H1 (cell line): ENCODE results near the gene RECK. TPM values are rescaled to one million over a fixed set of nuclear protein-coding genes. Genes with fewer than 3 reads are reported as not detected.

Experiments used
- CTCF ChIA-PET: fragments of 300-600 bp; sonication (Branson Sonifier 250); formaldehyde crosslinking; loops from one replicate; lab custom pipeline; 2021; ENCODE audit not compliant: partially characterized antibody; lab: Charles Lee
- POLR2A ChIA-PET: fragments of 300-600 bp; sonication (Branson Sonifier 250); formaldehyde crosslinking; loops from one replicate; lab custom pipeline; 2021; ENCODE audit warnings: inconsistent platforms; ENCODE audit not compliant: partially characterized antibody; lab: Charles Lee
- DNase-seq, 2 experiments: peaks; one replicate each; pipeline versions ENCODE4 v3.0.0 to v3.0.0-alpha.2; 2010 to 2022; ENCODE audit warnings: low spot score in 2 of 2, low read depth in 1 of 2, mixed read lengths in 1 of 2
- FAIRE-seq: peaks from 2 replicates; lab custom pipeline; 2011; peaks lifted over from hg19 to GRCh38; lab: Jason Lieb, UNC
- H2AFZ ChIP-seq: 2 replicates; pipeline ENCODE4 v1.8.1; 2012; ENCODE audit warnings: low read length, inconsistent platforms
- H2AK5ac ChIP-seq: 2 replicates; pipeline ENCODE4 v1.6.1; 2013; ENCODE audit warnings: low read depth, low read length
- H2BK120ac ChIP-seq: replicated peaks from 2 replicates; pipeline ENCODE3; 2013; ENCODE audit warnings: low read depth, low read length, inconsistent platforms
- H2BK12ac ChIP-seq: 2 replicates; pipeline ENCODE4 v1.6.1; 2013; ENCODE audit warnings: low read depth, low read length
- H2BK15ac ChIP-seq: 2 replicates; pipeline ENCODE4 v1.6.1; 2013; ENCODE audit warnings: low read length
- H2BK20ac ChIP-seq: 2 replicates; pipeline ENCODE4 v1.6.1; 2013; ENCODE audit warnings: low read length
- H2BK5ac ChIP-seq: 2 replicates; pipeline ENCODE4 v1.6.1; 2013; ENCODE audit warnings: low read depth, low read length
- H3K14ac ChIP-seq: 2 replicates; pipeline ENCODE4 v1.6.1; 2013; ENCODE audit warnings: inconsistent platforms; ENCODE audit not compliant: insufficient read length
- H3K18ac ChIP-seq: 2 replicates; pipeline ENCODE4 v1.6.1; 2013; ENCODE audit warnings: low read length; ENCODE audit errors: extremely low read depth
- H3K23ac ChIP-seq: 2 replicates; pipeline ENCODE4 v1.6.1; 2013; ENCODE audit warnings: inconsistent platforms; ENCODE audit not compliant: insufficient read length
- H3K23me2 ChIP-seq: 2 replicates; pipeline ENCODE4 v1.6.1; 2013; ENCODE audit warnings: low read depth, low read length
- H3K27ac ChIP-seq: 2 replicates; pipeline ENCODE4 v1.6.1; 2011; ENCODE audit warnings: low read depth, low read length, inconsistent platforms
- H3K27me3 ChIP-seq, 4 experiments: replicated peaks in 1 of 4; 1 replicate in 1 of 4; 2 replicates in 3 of 4; pipeline versions ENCODE4 v1.6.1 to v1.8.1; 2011 to 2013; ENCODE audit warnings: low read length in 3 of 4, mild to moderate bottlenecking in 3 of 4, inconsistent platforms in 2 of 4, mixed read lengths in 2 of 4, moderate library complexity in 1 of 4; ENCODE audit not compliant: control insufficient read depth in 3 of 4, insufficient read depth in 3 of 4; ENCODE audit errors: extremely low read depth in 1 of 4
- H3K36me3 ChIP-seq, 4 experiments: 2 replicates each; pipeline versions ENCODE4 v1.6.1 to v1.8.1; 2011 to 2013; ENCODE audit warnings: mild to moderate bottlenecking in 4 of 4, low read length in 3 of 4, moderate library complexity in 2 of 4, control low read depth in 1 of 4, inconsistent platforms in 1 of 4; ENCODE audit not compliant: insufficient read depth in 4 of 4, control insufficient read depth in 2 of 4
- H3K4ac ChIP-seq: replicated peaks from 2 replicates; pipeline ENCODE3; 2013; ENCODE audit warnings: low read length, low read depth, mixed read lengths, inconsistent platforms; ENCODE audit not compliant: insufficient read length
- H3K4me1 ChIP-seq, 4 experiments: replicated peaks in 1 of 4; 1 replicate in 1 of 4; 2 replicates in 3 of 4; pipeline versions ENCODE4 v1.6.1 to v1.8.1; 2011 to 2013; ENCODE audit warnings: low read length in 3 of 4, inconsistent platforms in 2 of 4, mixed read lengths in 1 of 4; ENCODE audit not compliant: insufficient read depth in 4 of 4, control insufficient read depth in 3 of 4
- H3K4me2 ChIP-seq, 2 experiments: 2 replicates each; pipeline versions ENCODE4 v1.6.1 to v1.8.1; 2011 to 2013; ENCODE audit warnings: low read depth in 2 of 2, low read length in 2 of 2, control low read depth in 1 of 2, inconsistent platforms in 1 of 2, mild to moderate bottlenecking in 1 of 2; ENCODE audit not compliant: insufficient read depth in 1 of 2
- H3K4me3 ChIP-seq, 4 experiments: fragments of 200-600, 300-600 bp in 1 of 4; sonication (generic), shearing (Covaris generic), sonication (Bioruptor Twin) in 1 of 4; 2 replicates each; pipeline versions ENCODE4 v1.5.1 to v1.8.1; 2011 to 2016; ENCODE audit warnings: low read length in 4 of 4, low read depth in 3 of 4, control low read depth in 2 of 4, inconsistent platforms in 2 of 4, mild to moderate bottlenecking in 2 of 4, mixed read lengths in 1 of 4, moderate library complexity in 1 of 4; ENCODE audit not compliant: insufficient read depth in 2 of 4; ENCODE audit errors: extremely low read depth in 1 of 4
- H3K56ac ChIP-seq: replicated peaks from 2 replicates; pipeline ENCODE3; 2013; ENCODE audit warnings: low read depth, mild to moderate bottlenecking, mixed read lengths, low read length, inconsistent platforms; ENCODE audit not compliant: insufficient read length
- H3K79me1 ChIP-seq: 2 replicates; pipeline ENCODE4 v1.6.1; 2013; ENCODE audit warnings: low read depth, low read length, control low read depth
- H3K79me2 ChIP-seq, 2 experiments: 2 replicates each; pipeline versions ENCODE4 v1.6.1 to v1.8.1; 2012 to 2013; ENCODE audit warnings: low read length in 2 of 2, mild to moderate bottlenecking in 2 of 2, inconsistent platforms in 1 of 2; ENCODE audit not compliant: insufficient read depth in 2 of 2, control insufficient read depth in 1 of 2
- H3K9ac ChIP-seq, 4 experiments: replicated peaks in 1 of 4; 1 replicate in 1 of 4; 2 replicates in 3 of 4; pipeline versions ENCODE4 v1.6.1 to v1.8.1; 2011 to 2013; ENCODE audit warnings: low read depth in 3 of 4, low read length in 3 of 4, control low read depth in 2 of 4, mild to moderate bottlenecking in 2 of 4, moderate library complexity in 2 of 4, inconsistent platforms in 1 of 4; ENCODE audit errors: extremely low read depth in 1 of 4
- H3K9me3 ChIP-seq, 2 experiments: 2 replicates each; pipeline versions ENCODE4 v1.6.1 to v1.8.1; 2012 to 2013; ENCODE audit warnings: mild to moderate bottlenecking in 2 of 2, moderate library complexity in 2 of 2, control low read depth in 1 of 2, inconsistent platforms in 1 of 2, low read depth in 1 of 2, low read length in 1 of 2, mixed read lengths in 1 of 2; ENCODE audit not compliant: insufficient read depth in 2 of 2
- H4K20me1 ChIP-seq, 2 experiments: replicated peaks in 1 of 2; 2 replicates each; pipeline versions ENCODE3 to v1.8.1; 2011 to 2013; ENCODE audit warnings: inconsistent platforms in 2 of 2, low read length in 2 of 2, mild to moderate bottlenecking in 1 of 2; ENCODE audit not compliant: insufficient read depth in 2 of 2, control insufficient read depth in 1 of 2
- H4K5ac ChIP-seq: 2 replicates; pipeline ENCODE4 v1.6.1; 2013; ENCODE audit warnings: low read length, low read depth, mixed read lengths, inconsistent platforms; ENCODE audit not compliant: insufficient read length
- H4K8ac ChIP-seq: 2 replicates; pipeline ENCODE4 v1.8.0; 2013; ENCODE audit warnings: mild to moderate bottlenecking, moderate library complexity, low read length, inconsistent platforms; ENCODE audit not compliant: insufficient read depth; ENCODE audit errors: extremely low read depth
- H4K91ac ChIP-seq: replicated peaks from 2 replicates; pipeline ENCODE3; 2013; ENCODE audit warnings: low read length, mixed read lengths, inconsistent platforms; ENCODE audit not compliant: insufficient read length
- CHD2 ChIP-seq: IDR thresholded peaks from 2 replicates; pipeline ENCODE4 v1.6.1; 2012; ENCODE audit warnings: low read length, improper control_type of control experiment
- POLR2A ChIP-seq, 2 experiments: IDR thresholded peaks; 1 replicate in 1 of 2; 2 replicates in 1 of 2; pipeline ENCODE4 v1.6.1; 2011; ENCODE audit warnings: low read depth in 2 of 2, low read length in 2 of 2, mild to moderate bottlenecking in 2 of 2; ENCODE audit errors: control extremely low read depth in 1 of 2
- SIN3A ChIP-seq, 2 experiments: IDR thresholded peaks in 1 of 2; conservative IDR thresholded peaks in 1 of 2; 2 replicates each; pipeline ENCODE4 v1.6.1; 2011 to 2012; ENCODE audit warnings: low read length in 2 of 2, improper control_type of control experiment in 1 of 2, low read depth in 1 of 2, mild to moderate bottlenecking in 1 of 2
- WGBS, 2 experiments: shearing (Covaris generic) in 1 of 2; methylation state at CpG; one replicate each; pipeline versions ENCODE4 v1.1.6 to v1.1.7; 2013 to 2015; ENCODE audit warnings: low lambda C conversion rate in 2 of 2, mixed read lengths in 2 of 2, inconsistent platforms in 1 of 2, low coverage in 1 of 2, missing lambda C conversion rate in 1 of 2; ENCODE audit not compliant: insufficient replicate concordance in 2 of 2, insufficient coverage in 1 of 2, insufficient read length in 1 of 2; ENCODE audit errors: extremely low coverage in 1 of 2, missing lambda C conversion rate in 1 of 2; 5-methylcytosine and 5-hydroxymethylcytosine counted together
- polyA plus RNA-seq, 7 experiments: library from polyadenylated mRNA; depleted of rRNA in 3 of 7; stranded (reverse) in 5 of 7; unstranded in 2 of 7; fragments of >200 nt in 5 of 7; fragments of 200-250 nt in 2 of 7; gene quantifications; 1 replicate in 5 of 7; 2 replicates in 1 of 7; 4 replicates in 1 of 7; pipeline versions ENCODE4 v1.2.1 to v1.2.3, GENCODE V29; 2011 to 2013; ENCODE audit warnings: missing spikeins in 2 of 7, mixed read lengths in 2 of 7
- total RNA-seq: library from RNA; stranded (reverse); fragmentation: NEBNext Ultra II Directional; extraction: Animal tissue kit (Norgen Biotek cat#: 25700); gene quantifications from 2 replicates; pipeline ENCODE4 v1.2.1, GENCODE V29; 2021

The RECK gene
- total and polyA plus RNA-seq, 2 of the 8 experiments (the other 6 are each of a cell fraction or from before 2014, with no cell fraction given): 5.4 to 9.8 TPM

- Histone ChIP-seq H3K27me3 (peaks cover 0 to 4% (median 0%) of the 10 kb centered on the region in 4 experiments; a peak in 1 of 7 replicates), H2AK5ac (no peak overlapping the region), H4K20me1 (no peaks in the 10 kb centered on the region), H3K9ac (no peak overlapping the region), H4K8ac (no peak overlapping the region), H3K23me2 (no peaks in the 10 kb centered on the region), H4K5ac (no peak overlapping the region), H3K27ac (no peak overlapping the region), H3K18ac (no peak overlapping the region), H2BK120ac (no peak overlapping the region), H3K9me3 (no peaks in the 10 kb centered on the region; a peak in 2 of 4 replicates), H2BK20ac (no peak overlapping the region), H3K4ac (no peak overlapping the region), H3K4me2 (no peak overlapping the region), H4K91ac (no peak overlapping the region), H3K4me1 (no peaks in the 10 kb centered on the region), H3K79me2 (no peaks in the 10 kb centered on the region), H3K36me3 (no peaks in the 10 kb centered on the region), H3K23ac (no peak overlapping the region), H2BK5ac (no peak overlapping the region), H3K4me3 (no peak overlapping the region), H3K79me1 (no peaks in the 10 kb centered on the region), H2BK15ac (no peak overlapping the region), H2AFZ (no peak overlapping the region), H3K56ac (no peak overlapping the region), H2BK12ac (no peak overlapping the region), H3K14ac (no peak overlapping the region)
- FAIRE-seq (no peak), DNase-seq (no peak)
- no peak for TF ChIP-seq SIN3A (conservative IDR thresholded peaks at IDR 0.05 in 1 of 2, IDR thresholded peaks at IDR 0.05 in 1 of 2; ENCODE audit: low read depth in 1 of 2, low read length in 2 of 2)
- TF ChIP-seq CHD2: no peak
- no peak for TF ChIP-seq POLR2A (IDR thresholded peaks at IDR 0.05; ENCODE audit: control extremely low read depth in 1 of 2, low read depth in 2 of 2, low read length in 2 of 2)
- WGBS, 2 experiments: 89% methylated on average over 1 of the region's 1 CpG; no CpG with 5 or more reads in 1 of the 2 experiments
- POLR2A ChIA-PET: no interaction called here
- CTCF ChIA-PET: interaction anchor here (1.0 to 6.6 kb wide), 11 partner anchors 11 to 104 kb away, joined by 3 to 68 read pairs (median 15); partner anchors contain the start of gene OR2S2
These were observed 30.8 kb upstream of the RECK start for GRCh38 chr9:36005891-36006290.
